GM20000 (cell line): ENCODE results near the gene KRT1.

ENCODE experiments used
- DNase-seq: peaks from one replicate; pipeline ENCODE4 v3.0.0; 2012; ENCODE audit warnings: low spot score
- TF ChIP-seq, protein P1 (sequence below): IDR thresholded peaks from 2 replicates; pipeline ENCODE4 v1.5.1; 2012; ENCODE audit warnings: mild to moderate bottlenecking, control low read depth; ENCODE audit errors: extremely low read depth, missing control alignments

Gene KRT1

DNA sequence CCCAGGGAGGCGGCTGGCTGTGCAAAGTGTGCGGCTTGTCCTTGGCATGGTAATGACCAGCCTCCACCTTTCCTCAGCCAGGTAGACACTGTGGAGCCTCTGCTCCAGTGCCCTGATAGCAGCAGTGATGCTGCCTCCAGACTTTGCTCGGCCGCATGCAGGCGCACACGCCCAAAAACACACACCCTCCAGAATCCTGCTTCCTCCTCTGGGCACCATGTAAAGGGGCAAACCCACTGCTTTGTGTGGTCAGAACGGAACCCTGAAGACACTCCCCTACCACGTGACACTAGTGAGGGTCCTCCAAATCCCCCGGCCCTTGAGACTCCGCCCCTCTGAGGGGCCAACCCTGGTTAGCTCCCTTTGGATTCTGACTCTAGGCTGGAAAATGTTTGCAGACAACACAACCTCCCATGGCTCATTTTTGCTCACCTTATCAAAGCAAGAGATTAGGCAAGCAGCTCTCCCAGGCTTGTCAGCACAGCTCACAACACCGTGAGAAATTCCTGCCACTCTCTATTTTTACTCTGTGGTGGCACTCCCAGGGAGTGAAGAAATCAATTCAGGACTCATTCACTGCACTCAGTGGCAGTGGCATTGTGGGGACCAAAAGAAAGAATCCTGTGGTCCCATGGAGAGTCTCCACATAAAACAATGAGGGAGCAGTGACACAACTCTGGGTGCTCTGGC, 18.6 kb upstream of the KRT1 start:
- TF ChIP-seq, protein P1, sequence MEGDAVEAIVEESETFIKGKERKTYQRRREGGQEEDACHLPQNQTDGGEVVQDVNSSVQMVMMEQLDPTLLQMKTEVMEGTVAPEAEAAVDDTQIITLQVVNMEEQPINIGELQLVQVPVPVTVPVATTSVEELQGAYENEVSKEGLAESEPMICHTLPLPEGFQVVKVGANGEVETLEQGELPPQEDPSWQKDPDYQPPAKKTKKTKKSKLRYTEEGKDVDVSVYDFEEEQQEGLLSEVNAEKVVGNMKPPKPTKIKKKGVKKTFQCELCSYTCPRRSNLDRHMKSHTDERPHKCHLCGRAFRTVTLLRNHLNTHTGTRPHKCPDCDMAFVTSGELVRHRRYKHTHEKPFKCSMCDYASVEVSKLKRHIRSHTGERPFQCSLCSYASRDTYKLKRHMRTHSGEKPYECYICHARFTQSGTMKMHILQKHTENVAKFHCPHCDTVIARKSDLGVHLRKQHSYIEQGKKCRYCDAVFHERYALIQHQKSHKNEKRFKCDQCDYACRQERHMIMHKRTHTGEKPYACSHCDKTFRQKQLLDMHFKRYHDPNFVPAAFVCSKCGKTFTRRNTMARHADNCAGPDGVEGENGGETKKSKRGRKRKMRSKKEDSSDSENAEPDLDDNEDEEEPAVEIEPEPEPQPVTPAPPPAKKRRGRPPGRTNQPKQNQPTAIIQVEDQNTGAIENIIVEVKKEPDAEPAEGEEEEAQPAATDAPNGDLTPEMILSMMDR, result no peak
- no peak for DNase-seq

DNA sequence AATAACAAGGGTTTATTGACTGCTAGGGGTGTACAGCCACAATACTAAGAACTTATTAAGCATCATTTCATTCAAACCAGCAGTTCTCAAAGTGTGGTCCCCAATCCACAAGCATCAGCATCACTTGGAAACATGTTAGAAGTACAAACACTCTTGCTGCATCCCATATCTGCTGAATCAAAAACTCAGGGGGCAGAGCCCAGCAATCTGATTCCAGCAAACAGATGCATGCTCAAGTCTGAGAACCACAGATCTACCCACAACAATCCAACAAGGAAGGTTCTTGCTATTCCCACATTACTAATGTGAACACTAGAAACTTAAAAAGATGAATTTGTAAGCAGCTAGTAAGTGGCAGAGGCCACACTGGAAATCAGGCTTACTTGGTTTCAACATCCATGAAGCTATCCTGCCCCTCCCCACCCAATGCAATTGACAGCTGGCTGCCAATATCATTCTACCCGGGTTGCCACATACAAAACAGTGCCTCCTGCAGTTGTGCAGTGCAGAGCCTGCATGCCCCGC, 16.9 kb upstream of the KRT1 start:
- no peak for DNase-seq

DNA sequence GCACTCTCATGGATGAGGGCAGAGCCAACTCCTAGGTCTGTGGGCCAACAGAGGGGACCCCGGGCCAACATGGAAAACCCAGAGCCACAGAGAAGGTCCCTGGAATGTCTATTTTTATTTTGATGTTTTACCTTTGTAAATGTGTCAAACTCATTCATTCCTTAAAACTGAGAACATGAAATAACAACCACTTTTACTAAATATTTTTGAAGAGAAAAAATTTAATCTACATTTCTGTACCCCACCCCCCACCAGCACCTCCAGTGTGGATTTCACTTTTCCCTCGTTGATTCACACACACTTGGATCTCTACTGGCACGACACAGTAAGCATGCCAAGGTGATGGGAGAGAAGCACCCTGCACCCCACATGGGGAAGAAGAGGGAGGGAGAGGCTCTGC, 16.4 kb upstream of the KRT1 start:
- no peak for DNase-seq
- TF ChIP-seq, protein P1, result no peak

More for the DNA sequence above, 16.9 kb upstream of the KRT1 start:
- TF ChIP-seq, protein P1, result no peak

DNA sequence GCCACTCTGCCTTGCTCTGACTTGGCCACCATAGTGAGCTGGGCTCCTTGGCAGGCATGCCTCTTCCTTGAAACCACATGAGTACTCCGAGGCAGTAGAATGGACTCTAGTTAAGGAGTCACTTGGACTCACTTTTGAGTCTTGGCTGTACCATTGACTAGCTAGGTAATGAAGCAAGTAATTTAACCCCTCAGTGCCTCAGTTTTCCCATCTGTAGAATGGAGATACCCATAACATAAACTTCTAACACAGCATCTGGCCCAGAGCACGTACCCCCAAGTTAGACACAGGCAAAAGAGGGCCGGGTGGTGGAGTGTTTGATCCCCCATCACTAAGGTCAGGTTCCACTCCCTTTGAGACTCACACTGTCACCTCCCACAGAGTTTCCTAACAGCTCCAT, 14.8 kb upstream of the KRT1 start:
- TF ChIP-seq, protein P1, result no peak
- DNase-seq, result no peak

DNA sequence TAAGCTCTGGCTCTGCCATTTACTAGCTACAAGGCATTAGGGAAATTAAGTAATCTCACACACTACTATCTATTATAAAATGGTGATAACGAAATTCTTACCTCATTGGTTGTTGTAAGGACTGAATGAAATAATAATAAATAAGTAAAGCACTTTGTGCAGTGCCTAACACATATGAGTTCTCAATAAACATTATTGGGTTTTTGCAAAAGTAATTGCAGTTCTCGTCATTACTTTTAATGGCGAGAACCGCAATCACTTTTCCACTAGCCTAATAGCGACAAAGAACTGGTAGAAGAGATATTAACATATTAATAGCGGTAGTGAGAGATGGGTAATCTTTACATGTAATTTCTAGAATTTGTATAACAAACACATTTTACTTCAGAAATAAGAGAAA, 13.9 kb upstream of the KRT1 start:
- TF ChIP-seq, protein P1, result no peak
- no peak for DNase-seq

DNA sequence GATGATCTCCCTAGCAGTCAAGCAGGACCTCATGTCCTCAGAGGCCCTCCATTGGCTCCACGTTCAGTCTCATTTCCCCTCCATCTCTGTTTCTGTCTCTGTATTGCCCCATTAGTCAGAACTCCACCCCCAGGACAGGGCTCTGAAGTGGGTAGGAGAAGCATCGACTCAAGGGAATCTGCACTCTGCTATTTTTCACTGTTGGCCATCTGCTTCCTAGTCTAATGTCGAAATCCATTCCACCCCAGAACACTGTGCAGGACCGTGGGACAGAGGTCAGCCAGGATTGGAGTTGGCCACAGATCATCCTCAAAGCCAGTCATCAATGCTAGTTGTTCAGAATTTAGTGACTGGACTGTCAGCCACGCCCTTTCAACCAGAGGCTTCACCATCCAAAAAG, 13.1 kb upstream of the KRT1 start:
- DNase-seq, result no peak
- TF ChIP-seq, protein P1, result no peak

DNA sequence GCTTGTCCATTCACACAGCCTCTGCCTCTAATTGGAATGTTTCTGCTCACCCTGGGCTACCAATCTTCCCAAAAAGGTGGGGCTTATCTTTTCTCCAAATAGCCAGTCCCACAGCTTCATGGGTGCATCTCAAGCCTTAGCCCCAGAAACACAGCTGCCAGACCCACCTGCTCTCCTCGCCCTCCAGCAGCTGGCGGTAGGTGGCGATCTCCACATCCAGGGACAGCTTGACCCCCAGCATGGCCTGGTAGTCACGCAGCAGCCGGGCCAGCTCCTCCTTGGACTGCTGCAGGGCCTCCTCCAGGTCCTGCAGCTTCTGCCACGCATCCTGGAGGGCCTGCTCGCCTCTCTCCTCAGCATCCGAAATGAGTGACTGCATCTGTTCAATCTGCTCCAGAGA, 12.0 kb upstream of the KRT1 start:
- DNase-seq, result no peak
- TF ChIP-seq, protein P1, result no peak
